Calu3 (cell line): Measurements from ENCODE around the gene SLC24A3. TPM values are rescaled to one million over a fixed set of nuclear protein-coding genes. Genes with fewer than 3 reads are reported as not detected.

Source experiments
- BruUV-seq: library from RNA; stranded (reverse); fragments of 400-500 nt; replicated peaks from 2 replicates; lab custom pipeline; 2021; lab: Mats Ljungman, UMichigan
- CTCF ChIA-PET: fragments of 300-600 bp; sonication (Branson Sonifier 250); formaldehyde crosslinking; loops from one replicate; lab custom pipeline; 2022; ENCODE audit warnings: antibody characterized with exemption; lab: Charles Lee
- DNase-seq: peaks from one replicate; pipeline ENCODE4 v3.0.0; 2022
- H3K27ac Mint-ChIP-seq: one replicate; pipeline ENCODE4 v1.8.0; 2022; ENCODE audit warnings: mixed read lengths; ENCODE audit not compliant: unreplicated experiment
- H3K27me3 Mint-ChIP-seq: one replicate; pipeline ENCODE4 v1.8.0; 2022; ENCODE audit warnings: mixed read lengths; ENCODE audit not compliant: unreplicated experiment
- H3K36me3 Mint-ChIP-seq: one replicate; pipeline ENCODE4 v1.8.0; 2022; ENCODE audit warnings: mild to moderate bottlenecking, moderate library complexity, mixed read lengths; ENCODE audit not compliant: insufficient read depth, unreplicated experiment
- H3K4me1 Mint-ChIP-seq: one replicate; pipeline ENCODE4 v1.8.0; 2022; ENCODE audit warnings: mild to moderate bottlenecking, low read depth, mixed read lengths; ENCODE audit not compliant: unreplicated experiment
- H3K4me3 Mint-ChIP-seq: one replicate; pipeline ENCODE4 v1.8.0; 2022; ENCODE audit warnings: mild to moderate bottlenecking, low read depth, moderate library complexity, mixed read lengths; ENCODE audit not compliant: unreplicated experiment
- H3K9me3 Mint-ChIP-seq: one replicate; pipeline ENCODE4 v1.8.0; 2022; ENCODE audit warnings: low read depth, mixed read lengths; ENCODE audit not compliant: unreplicated experiment
- intact Hi-C: fragments of 100-400 bp; cut with micrococcal nuclease; formaldehyde crosslinking; loops from one replicate; pipeline ENCODE4 v1.10.0; 2022; ENCODE audit not compliant: unreplicated experiment
- total RNA-seq: library from RNA; stranded (reverse); gene quantifications from 2 replicates; pipeline ENCODE4 v1.2.3, GENCODE V29; 2022
- TF ChIP-seq, protein P1 (sequence below): fragments of 200-600 bp; IDR thresholded peaks from one replicate; pipeline ENCODE4 v1.8.0; 2022; ENCODE audit warnings: antibody characterized with exemption; ENCODE audit not compliant: unreplicated experiment

The SLC24A3 gene
- total RNA-seq, 1 experiment from 2014 or later, result not detected

DNA sequence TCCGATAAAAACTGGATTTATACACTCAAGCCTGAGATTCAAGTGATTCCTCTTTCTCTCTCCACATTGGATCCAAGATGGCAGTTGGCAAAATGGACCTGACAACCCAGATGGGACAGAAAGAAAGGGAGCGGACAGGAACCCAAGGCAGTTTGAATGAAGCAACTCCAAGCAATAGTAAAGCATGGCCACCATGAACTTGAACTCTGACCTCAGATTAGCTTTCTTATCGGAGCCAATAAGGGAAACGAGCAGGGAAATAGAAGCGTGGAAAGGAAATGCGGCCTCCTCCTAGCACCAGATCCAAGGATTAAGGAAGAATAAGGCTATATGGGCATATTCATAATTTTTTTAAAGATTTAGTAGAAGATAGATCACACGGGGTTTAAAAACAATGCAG lies 332.2 kb downstream of the SLC24A3 start:
- intact Hi-C loops, result no loop called here
- TF ChIP-seq, protein P1, sequence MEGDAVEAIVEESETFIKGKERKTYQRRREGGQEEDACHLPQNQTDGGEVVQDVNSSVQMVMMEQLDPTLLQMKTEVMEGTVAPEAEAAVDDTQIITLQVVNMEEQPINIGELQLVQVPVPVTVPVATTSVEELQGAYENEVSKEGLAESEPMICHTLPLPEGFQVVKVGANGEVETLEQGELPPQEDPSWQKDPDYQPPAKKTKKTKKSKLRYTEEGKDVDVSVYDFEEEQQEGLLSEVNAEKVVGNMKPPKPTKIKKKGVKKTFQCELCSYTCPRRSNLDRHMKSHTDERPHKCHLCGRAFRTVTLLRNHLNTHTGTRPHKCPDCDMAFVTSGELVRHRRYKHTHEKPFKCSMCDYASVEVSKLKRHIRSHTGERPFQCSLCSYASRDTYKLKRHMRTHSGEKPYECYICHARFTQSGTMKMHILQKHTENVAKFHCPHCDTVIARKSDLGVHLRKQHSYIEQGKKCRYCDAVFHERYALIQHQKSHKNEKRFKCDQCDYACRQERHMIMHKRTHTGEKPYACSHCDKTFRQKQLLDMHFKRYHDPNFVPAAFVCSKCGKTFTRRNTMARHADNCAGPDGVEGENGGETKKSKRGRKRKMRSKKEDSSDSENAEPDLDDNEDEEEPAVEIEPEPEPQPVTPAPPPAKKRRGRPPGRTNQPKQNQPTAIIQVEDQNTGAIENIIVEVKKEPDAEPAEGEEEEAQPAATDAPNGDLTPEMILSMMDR, result no peak
- Mint-ChIP-seq H3K4me3 (no peak overlapping the region), H3K27me3 (peaks cover 8% of the 10 kb centered on the region), H3K36me3 (no peaks in the 10 kb centered on the region), H3K27ac (no peak overlapping the region), H3K9me3 (no peaks in the 10 kb centered on the region), H3K4me1 (no peaks in the 10 kb centered on the region)
- CTCF ChIA-PET, result no interaction called here
- DNase-seq, result no peak
- BruUV-seq, result no TSS peak

DNA sequence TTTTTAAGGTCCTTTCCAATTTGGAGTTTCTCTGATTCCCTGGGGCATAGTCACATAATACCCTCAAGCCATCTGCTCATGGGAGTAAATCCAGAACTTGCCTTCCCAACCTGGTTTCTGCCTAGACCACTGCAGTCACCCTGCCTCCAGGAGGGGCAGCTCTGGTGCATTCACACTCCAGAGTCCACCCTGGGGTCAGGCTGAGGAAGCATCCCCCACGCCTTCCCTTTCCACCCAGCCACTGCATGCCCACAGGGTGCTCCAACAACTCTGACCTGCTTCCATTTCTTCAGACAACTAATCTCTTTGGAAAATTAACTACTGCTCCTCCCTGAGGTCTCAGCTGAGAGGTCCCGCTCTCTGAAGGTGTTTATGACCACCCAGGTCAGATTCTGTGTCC lies 334.2 kb downstream of the SLC24A3 start:
- no peak overlapping the region for H3K27ac Mint-ChIP-seq
- no peaks in the 10 kb centered on the region for H3K36me3 Mint-ChIP-seq
- intact Hi-C loops, result no loop called here
- no peak overlapping the region for H3K4me3 Mint-ChIP-seq
- no peaks in the 10 kb centered on the region for H3K9me3 Mint-ChIP-seq
- BruUV-seq, result no TSS peak
- no peaks in the 10 kb centered on the region for H3K4me1 Mint-ChIP-seq
- CTCF ChIA-PET, result no interaction called here
- DNase-seq, result no peak
- TF ChIP-seq, protein P1, result no peak
- H3K27me3 Mint-ChIP-seq, result peaks cover 3% of the 10 kb centered on the region

DNA sequence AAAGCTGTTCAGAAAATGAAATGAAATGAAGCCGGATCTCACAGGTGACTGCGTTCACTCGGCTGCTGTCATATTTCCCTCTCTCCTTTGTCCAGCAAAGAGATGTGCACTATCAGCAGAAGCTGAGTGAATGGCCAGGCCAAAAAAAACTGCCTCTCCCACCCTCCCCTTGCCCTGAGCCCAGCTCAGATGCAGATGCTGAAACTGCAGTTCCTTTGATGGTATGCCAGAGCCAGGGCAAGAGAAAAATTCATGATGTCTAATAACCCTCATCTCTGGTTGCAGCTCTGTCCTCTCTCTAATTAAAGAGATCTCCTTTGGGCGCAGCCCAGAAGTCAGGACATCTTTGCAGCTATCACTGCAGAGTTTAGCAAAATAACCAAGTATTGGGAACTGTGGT lies 335.1 kb downstream of the SLC24A3 start:
- CTCF ChIA-PET, result no interaction called here
- intact Hi-C loops, result no loop called here
- no peaks in the 10 kb centered on the region for H3K4me1 Mint-ChIP-seq
- no peak for DNase-seq
- H3K4me3 Mint-ChIP-seq, result no peak overlapping the region
- TF ChIP-seq, protein P1, result no peak
- no peaks in the 10 kb centered on the region for H3K27me3 Mint-ChIP-seq
- no TSS peak for BruUV-seq
- no peaks in the 10 kb centered on the region for H3K36me3 Mint-ChIP-seq
- H3K27ac Mint-ChIP-seq, result no peak overlapping the region
- H3K9me3 Mint-ChIP-seq, result no peaks in the 10 kb centered on the region

DNA sequence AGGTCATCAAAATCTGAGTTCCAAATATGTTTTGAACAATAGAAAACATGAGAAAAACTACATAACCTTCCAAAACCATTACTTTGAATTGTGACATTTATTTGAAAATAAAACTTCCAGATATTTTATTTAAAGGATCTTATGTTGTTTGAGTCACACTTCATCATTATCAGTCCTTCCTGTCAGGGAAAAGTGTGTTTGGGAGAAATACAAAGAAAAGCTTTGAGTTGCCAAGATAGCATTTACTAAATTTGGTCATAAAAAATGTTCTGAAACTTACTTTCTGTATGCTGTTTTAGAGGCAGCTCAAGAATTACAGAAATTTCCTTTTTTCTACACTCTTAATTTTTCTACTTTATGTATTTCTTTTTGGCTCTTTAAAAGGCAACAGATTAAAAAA lies 337.5 kb downstream of the SLC24A3 start:
- Mint-ChIP-seq H3K4me3 (no peak overlapping the region), H3K36me3 (no peaks in the 10 kb centered on the region), H3K27me3 (no peaks in the 10 kb centered on the region), H3K4me1 (no peaks in the 10 kb centered on the region), H3K27ac (no peak overlapping the region), H3K9me3 (no peaks in the 10 kb centered on the region)
- TF ChIP-seq, protein P1, result no peak
- BruUV-seq, result no TSS peak
- intact Hi-C loops, result no loop called here
- CTCF ChIA-PET, result no interaction called here
- DNase-seq, result no peak
